ENCODE measurements around the gene ZNF385B. TPM values are rescaled to one million over a fixed set of nuclear protein-coding genes. Genes with fewer than 3 reads are reported as not detected.

ZNF385B gene
- polyA plus RNA-seq, 1 donor (not counting 4 experiments of a cell fraction or from before 2014, with no cell fraction given), result 0.17 TPM

- no peaks in the 10 kb centered on the region for H3K27me3 ChIP-seq (ENCODE audit: control insufficient read depth, extremely low read depth, insufficient read depth, low read length)
- dilution Hi-C loops (cut with MboI; ENCODE audit: extremely low pct_ligation_motif_present, low sequenced_read_pairs), result no loop called here
- no peaks in the 10 kb centered on the region for H3K9me3 ChIP-seq (ENCODE audit: control insufficient read depth, low read depth, low read length)
- no peaks in the 10 kb centered on the region for H4K20me1 ChIP-seq (ENCODE audit: control insufficient read depth, extremely low read depth, insufficient read depth, low read length)
- H3K36me3 ChIP-seq (ENCODE audit: control insufficient read depth in 2 of 2, extremely low read depth in 1 of 2, insufficient read depth in 2 of 2, low read length in 2 of 2), result no peaks in the 10 kb centered on the region
- DNase-seq (ENCODE audit: low read depth, low spot score) (no peak), FAIRE-seq (no peak)
- no peak overlapping the region for H3K4me2 ChIP-seq (ENCODE audit: control insufficient read depth, extremely low read depth, insufficient read depth, low read depth, low read length)
- H3K4me3 ChIP-seq (ENCODE audit: control insufficient read depth in 2 of 3, extremely low read depth in 1 of 3, insufficient read depth in 2 of 3, low read depth in 1 of 3, low read length in 3 of 3), result no peak overlapping the region
- H3K9ac ChIP-seq (ENCODE audit: control insufficient read depth, extremely low read depth, insufficient read depth, low read length), result no peak overlapping the region
- peaks cover 2% of the 10 kb centered on the region for H3K4me1 ChIP-seq (ENCODE audit: control insufficient read depth, extremely low read depth, insufficient read depth, low read length)
- no peak overlapping the region for H2AFZ ChIP-seq (ENCODE audit: control insufficient read depth, low read length)
- H3K79me2 ChIP-seq (ENCODE audit: control insufficient read depth, insufficient read depth, low read length), result no peaks in the 10 kb centered on the region
- no peak overlapping the region for H3K27ac ChIP-seq (ENCODE audit: control insufficient read depth, insufficient read depth, low read length)
- TF ChIP-seq, protein P1, sequence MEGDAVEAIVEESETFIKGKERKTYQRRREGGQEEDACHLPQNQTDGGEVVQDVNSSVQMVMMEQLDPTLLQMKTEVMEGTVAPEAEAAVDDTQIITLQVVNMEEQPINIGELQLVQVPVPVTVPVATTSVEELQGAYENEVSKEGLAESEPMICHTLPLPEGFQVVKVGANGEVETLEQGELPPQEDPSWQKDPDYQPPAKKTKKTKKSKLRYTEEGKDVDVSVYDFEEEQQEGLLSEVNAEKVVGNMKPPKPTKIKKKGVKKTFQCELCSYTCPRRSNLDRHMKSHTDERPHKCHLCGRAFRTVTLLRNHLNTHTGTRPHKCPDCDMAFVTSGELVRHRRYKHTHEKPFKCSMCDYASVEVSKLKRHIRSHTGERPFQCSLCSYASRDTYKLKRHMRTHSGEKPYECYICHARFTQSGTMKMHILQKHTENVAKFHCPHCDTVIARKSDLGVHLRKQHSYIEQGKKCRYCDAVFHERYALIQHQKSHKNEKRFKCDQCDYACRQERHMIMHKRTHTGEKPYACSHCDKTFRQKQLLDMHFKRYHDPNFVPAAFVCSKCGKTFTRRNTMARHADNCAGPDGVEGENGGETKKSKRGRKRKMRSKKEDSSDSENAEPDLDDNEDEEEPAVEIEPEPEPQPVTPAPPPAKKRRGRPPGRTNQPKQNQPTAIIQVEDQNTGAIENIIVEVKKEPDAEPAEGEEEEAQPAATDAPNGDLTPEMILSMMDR (optimal IDR thresholded peaks at IDR 0.05 in 1 of 3, IDR thresholded peaks at IDR 0.05 in 1 of 3, conservative IDR thresholded peaks at IDR 0.05 in 1 of 3; ENCODE audit: extremely low read depth in 1 of 3, insufficient read depth in 2 of 3, low read length in 3 of 3), result no peak
- no peak for TF ChIP-seq EZH2 (IDR thresholded peaks at IDR 0.05; ENCODE audit: low read length)
- H3K9me1 ChIP-seq (ENCODE audit: control insufficient read depth, extremely low read depth, insufficient read depth, low read length), result no peaks in the 10 kb centered on the region
These were observed 145.5 kb downstream of the ZNF385B start for GRCh38 chr2:179715871-179716270.

- Histone ChIP-seq H3K27me3 (ENCODE audit: control insufficient read depth, extremely low read depth, insufficient read depth, low read length) (no peaks in the 10 kb centered on the region), H4K20me1 (ENCODE audit: control insufficient read depth, extremely low read depth, insufficient read depth, low read length) (no peaks in the 10 kb centered on the region), H3K4me1 (ENCODE audit: control insufficient read depth, extremely low read depth, insufficient read depth, low read length) (peaks cover 4% of the 10 kb centered on the region), H2AFZ (ENCODE audit: control insufficient read depth, low read length) (no peak overlapping the region), H3K4me3 (ENCODE audit: control insufficient read depth in 2 of 3, extremely low read depth in 1 of 3, insufficient read depth in 2 of 3, low read depth in 1 of 3, low read length in 3 of 3) (no peak overlapping the region), H3K9me3 (ENCODE audit: control insufficient read depth, low read depth, low read length) (no peaks in the 10 kb centered on the region), H3K36me3 (ENCODE audit: control insufficient read depth in 2 of 2, extremely low read depth in 1 of 2, insufficient read depth in 2 of 2, low read length in 2 of 2) (no peaks in the 10 kb centered on the region), H3K9ac (ENCODE audit: control insufficient read depth, extremely low read depth, insufficient read depth, low read length) (no peak overlapping the region), H3K79me2 (ENCODE audit: control insufficient read depth, insufficient read depth, low read length) (no peaks in the 10 kb centered on the region), H3K27ac (ENCODE audit: control insufficient read depth, insufficient read depth, low read length) (no peak overlapping the region), H3K4me2 (ENCODE audit: control insufficient read depth, extremely low read depth, insufficient read depth, low read depth, low read length) (no peak overlapping the region), H3K9me1 (ENCODE audit: control insufficient read depth, extremely low read depth, insufficient read depth, low read length) (no peaks in the 10 kb centered on the region)
- TF ChIP-seq, protein P1 (optimal IDR thresholded peaks at IDR 0.05 in 1 of 3, IDR thresholded peaks at IDR 0.05 in 1 of 3, conservative IDR thresholded peaks at IDR 0.05 in 1 of 3; ENCODE audit: extremely low read depth in 1 of 3, insufficient read depth in 2 of 3, low read length in 3 of 3), result no peak
- no peak for TF ChIP-seq EZH2 (IDR thresholded peaks at IDR 0.05; ENCODE audit: low read length)
- no peak for DNase-seq (ENCODE audit: low read depth, low spot score)
- no peak for FAIRE-seq
- dilution Hi-C loops (cut with MboI; ENCODE audit: extremely low pct_ligation_motif_present, low sequenced_read_pairs), result no loop called here
These were observed 146.2 kb downstream of the ZNF385B start for GRCh38 chr2:179715196-179715595.
